CD4-positive, alpha-beta T cell treated with Interferon alpha-2 for 1 hour (primary cell): ENCODE measurements around the gene FAF1.
A peak's percentile ranks its signal among the peaks of the same experiment; 100 is the strongest.
"Not testable (repeated sequence)": the region's sequence is repeated elsewhere in the genome, so short reads cannot be mapped to it uniquely, and the experiment has no call there.

Experiments used
- DNase-seq, 2 donors: peaks; one replicate each; pipeline ENCODE4 v3.0.0-alpha.2; 2020 to 2022

The FAF1 gene

GRCh38 chr1:50959913-50960844 is at the start of gene FAF1:
Gene FAF1, minus strand, starts transcription at chr1:50960267. Its CDS starts 456 bp downstream, at chr1:50959811.
- peak; percentile 97 to 98 for DNase-seq

- no peak for DNase-seq
Observed at GRCh38 chr1:51009381-51009780, 49.3 kb upstream of the FAF1 start.

GRCh38 chr1:51005549-51005948 is 45.5 kb upstream of the FAF1 start:
- not testable (repeated sequence) for DNase-seq

GRCh38 chr1:51002516-51002915 is 42.4 kb upstream of the FAF1 start:
- DNase-seq: no peak

GRCh38 chr1:51000651-51001050 is 40.6 kb upstream of the FAF1 start:
- no peak for DNase-seq

- no peak for DNase-seq
Observed at GRCh38 chr1:51000160-51000559, 40.1 kb upstream of the FAF1 start.

- not testable (repeated sequence) for DNase-seq
Observed at GRCh38 chr1:50999375-50999774, 39.3 kb upstream of the FAF1 start.

- DNase-seq: no peak
Observed at GRCh38 chr1:50996083-50996482, 36.0 kb upstream of the FAF1 start.

GRCh38 chr1:50995651-50996050 is 35.6 kb upstream of the FAF1 start:
- DNase-seq: no peak

- DNase-seq: no peak
Observed at GRCh38 chr1:50994997-50995396, 34.9 kb upstream of the FAF1 start.

- DNase-seq: no peak
Observed at GRCh38 chr1:50993645-50994044, 33.6 kb upstream of the FAF1 start.

GRCh38 chr1:50992532-50993318 is 32.7 kb upstream of the FAF1 start:
- DNase-seq: no peak

GRCh38 chr1:50989694-50990093 is 29.6 kb upstream of the FAF1 start:
- DNase-seq: no peak

GRCh38 chr1:50986653-50987052 is 26.6 kb upstream of the FAF1 start:
- DNase-seq: no peak

- DNase-seq: no peak
Observed at GRCh38 chr1:50985094-50985493, 25.0 kb upstream of the FAF1 start.

- DNase-seq: no peak
Observed at GRCh38 chr1:50983219-50983802, 23.2 kb upstream of the FAF1 start.

GRCh38 chr1:50982611-50983010 is 22.5 kb upstream of the FAF1 start:
- no peak for DNase-seq

- no peak for DNase-seq
Observed at GRCh38 chr1:50981741-50982140, 21.7 kb upstream of the FAF1 start.

- DNase-seq: no peak
Observed at GRCh38 chr1:50980505-50980904, 20.4 kb upstream of the FAF1 start.

- no peak for DNase-seq
Observed at GRCh38 chr1:50979937-50980336, 19.9 kb upstream of the FAF1 start.

- DNase-seq: peak in 1 of 2 donors; percentile 28
Observed at GRCh38 chr1:50978852-50979781, 19.1 kb upstream of the FAF1 start.

- peak; percentile 9 to 24 for DNase-seq
Observed at GRCh38 chr1:50978144-50978851, 18.2 kb upstream of the FAF1 start.
